GM19324 (cell line): Measurements from ENCODE around the gene TNFRSF19.
"Not testable (repeated sequence)": the region's sequence is repeated elsewhere in the genome, so short reads cannot be mapped to it uniquely, and the experiment has no call there.

ENCODE experiments used
- ATAC-seq: cut with Tn5 transposase; IDR thresholded peaks from one replicate; pipeline ENCODE4 v1.9.1; 2021; ENCODE audit warnings: mild to moderate bottlenecking, moderate library complexity; ENCODE audit not compliant: unreplicated experiment, low FRiP score

TNFRSF19 gene

DNA sequence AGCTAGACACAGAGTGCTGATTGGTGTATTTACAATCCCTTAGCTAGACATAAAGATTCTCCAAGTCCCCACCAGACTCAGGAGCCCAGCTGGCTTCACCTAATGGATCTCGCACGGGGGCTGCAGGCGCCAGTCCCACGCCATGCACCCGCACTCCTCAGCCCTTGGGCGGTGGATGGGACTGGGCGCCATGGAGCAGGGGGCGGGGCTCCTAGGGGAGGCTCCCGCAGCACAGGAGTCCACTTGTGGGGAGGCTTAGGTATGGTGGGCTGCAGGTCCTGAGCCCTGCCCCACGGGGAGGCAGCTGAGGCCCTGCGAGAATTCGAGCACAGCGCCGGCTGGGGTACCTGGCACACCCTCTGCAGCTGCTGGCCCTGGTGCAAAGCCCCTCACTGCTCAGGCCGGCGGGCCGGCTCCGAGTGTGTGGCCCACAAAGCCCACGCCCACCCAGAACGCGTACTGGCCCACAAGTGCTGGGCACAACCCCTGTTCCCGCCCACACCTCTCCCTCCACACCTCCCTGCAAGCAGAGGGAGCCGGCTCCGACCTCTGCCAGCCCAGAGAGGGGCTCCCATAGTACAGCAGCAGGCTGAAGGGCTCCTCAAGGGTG lies 107.6 kb downstream of the TNFRSF19 start:
- not testable (repeated sequence) for ATAC-seq

DNA sequence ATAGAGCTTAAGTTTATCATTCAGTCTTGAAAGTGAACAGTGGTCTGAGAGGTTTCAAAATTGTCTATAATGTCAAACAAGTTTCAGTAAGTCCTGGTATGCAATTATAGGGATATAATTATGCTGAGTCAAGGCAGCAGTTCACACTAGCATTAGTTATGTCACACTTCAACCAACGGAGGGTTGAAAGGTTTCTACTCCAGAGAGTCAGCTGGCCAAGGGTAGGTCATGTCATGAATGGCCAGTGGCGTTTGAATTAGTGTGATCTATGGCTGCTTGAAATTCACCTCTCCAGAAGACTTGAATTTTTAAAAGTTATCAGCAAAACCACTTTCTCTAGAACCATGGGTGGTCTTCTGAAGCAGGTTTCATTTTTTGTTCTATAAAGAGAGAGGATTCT lies 108.6 kb downstream of the TNFRSF19 start:
- ATAC-seq = no peak

DNA sequence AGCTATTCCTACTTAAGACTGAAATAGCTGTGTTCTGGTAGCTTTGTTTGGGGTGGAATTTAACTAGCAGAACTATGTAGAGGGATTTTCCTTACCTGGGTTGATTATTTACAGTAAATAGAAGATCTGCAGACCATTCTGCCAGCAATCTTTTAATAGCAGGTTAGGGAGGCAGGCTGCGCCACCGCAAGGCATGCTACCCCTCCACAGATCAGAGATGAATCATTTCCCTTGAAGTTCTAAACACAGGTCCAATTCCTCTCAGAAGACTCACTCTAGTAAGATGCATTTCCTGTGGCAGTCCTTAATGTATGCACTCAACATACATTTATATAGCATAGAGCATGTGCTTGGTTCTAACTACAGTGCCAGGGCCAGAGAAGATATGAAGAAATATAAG lies 109.0 kb downstream of the TNFRSF19 start:
- ATAC-seq = no peak

DNA sequence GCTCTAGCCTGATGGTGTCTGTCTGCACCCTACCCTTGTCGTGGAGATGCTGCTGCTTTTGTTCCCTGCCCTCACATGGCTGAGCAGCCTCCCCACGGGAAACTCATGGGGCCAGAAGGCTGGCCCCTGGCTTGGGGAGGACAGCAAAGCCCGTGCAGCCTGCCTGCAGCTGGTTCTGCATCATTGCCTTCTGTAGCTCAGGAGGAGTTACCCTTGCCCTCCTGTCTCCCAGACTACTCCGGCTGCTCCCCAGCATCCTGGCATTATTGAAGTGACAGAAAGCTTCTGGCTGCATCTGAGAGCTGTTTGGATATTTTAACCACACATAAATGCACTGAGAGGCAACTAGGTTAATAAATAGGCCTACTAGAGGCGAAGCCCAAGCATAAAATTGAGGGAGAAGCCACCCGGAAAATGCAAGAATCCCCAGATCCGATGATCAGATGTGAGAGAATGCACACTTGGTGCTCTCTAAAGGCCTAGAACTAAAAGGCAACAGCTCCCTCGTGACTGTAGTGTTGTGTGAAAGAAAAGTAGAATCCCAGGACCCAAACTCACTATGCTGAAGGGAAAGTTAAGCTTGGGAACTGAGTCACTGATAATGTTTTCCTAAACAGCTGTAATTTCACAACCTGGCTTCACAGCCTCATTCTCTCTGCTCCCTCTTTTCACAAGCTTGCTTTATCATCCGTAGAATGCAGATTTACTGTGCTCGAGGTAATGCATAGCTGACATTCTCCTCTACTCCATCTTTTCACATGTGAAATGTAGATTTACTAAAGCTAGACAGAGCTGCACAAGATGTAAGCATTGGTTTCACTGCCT lies 110.8 kb downstream of the TNFRSF19 start:
- no peak for ATAC-seq

DNA sequence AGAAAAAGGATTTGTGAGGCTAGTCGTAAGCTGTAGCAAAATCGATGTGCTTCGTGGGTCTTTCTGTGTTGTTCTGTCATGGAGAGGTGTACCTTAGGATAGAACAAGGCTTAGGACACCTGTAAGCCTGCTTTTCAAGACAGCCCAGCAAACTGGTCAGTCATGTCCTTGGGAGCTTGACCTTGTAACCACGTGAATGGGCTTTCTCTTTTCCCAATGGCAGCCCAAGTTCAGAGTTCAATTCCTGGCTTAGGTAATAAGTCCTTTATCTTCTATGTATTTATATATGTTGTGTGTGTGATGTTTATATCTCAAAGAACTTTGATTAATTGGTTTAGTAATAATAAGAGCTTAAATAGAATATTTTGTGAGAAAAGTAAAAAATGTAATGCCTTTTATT lies 112.9 kb downstream of the TNFRSF19 start:
- no peak for ATAC-seq

DNA sequence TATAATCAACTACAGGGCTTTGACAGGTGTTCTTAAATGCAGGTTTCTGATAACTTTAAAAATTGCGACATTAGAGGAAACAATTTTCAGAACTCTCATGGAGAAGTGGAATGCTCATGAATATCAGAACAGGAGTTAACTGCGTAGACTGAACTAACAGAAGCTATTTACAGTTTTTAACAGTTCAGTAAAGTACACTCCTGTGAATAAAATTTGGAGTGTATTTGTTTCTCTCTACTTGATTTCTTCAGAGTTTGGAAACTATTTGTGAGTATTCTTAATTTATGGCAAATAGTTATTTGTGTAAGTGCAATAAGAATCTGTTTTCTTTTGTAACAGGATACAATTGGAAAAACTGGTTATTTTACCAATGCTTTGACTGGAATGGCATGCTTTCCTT lies 114.4 kb downstream of the TNFRSF19 start:
- no peak for ATAC-seq

DNA sequence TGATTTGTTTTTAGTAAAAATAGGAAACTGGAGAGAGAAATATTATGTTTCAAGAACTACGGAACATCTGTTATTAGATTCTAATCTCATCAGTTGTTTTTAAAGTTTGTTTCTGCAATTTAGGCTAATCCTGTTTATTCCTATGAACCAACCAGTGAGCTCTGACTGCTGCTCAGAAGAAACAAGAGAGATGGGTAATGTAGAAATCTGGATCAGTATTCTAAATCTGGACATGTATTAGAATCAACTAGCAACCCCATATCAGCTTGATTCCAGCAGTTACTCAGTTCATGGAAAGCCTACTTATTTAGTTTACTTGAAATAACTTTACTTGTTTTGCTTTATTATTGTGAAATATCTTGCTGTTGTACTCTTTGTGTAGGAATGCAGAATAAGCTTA lies 115.2 kb downstream of the TNFRSF19 start:
- no peak for ATAC-seq

DNA sequence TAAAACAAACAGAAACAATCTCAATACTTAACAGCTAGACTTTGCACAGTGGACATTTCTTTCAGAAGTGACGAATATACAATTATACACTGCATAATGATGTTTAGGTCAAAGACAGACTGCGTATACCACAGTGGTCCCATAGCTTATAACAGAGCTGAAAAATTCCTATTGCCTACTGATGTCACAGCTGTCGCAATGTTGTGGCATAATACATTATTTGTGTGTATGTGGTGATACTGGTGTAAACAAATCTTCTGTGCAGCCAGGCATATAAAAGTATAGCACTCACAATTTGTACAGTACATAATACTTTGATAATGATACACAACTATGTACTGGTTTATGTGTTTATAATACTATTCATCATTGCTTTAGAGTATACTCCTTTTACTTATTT lies 116.7 kb downstream of the TNFRSF19 start:
- ATAC-seq = no peak

DNA sequence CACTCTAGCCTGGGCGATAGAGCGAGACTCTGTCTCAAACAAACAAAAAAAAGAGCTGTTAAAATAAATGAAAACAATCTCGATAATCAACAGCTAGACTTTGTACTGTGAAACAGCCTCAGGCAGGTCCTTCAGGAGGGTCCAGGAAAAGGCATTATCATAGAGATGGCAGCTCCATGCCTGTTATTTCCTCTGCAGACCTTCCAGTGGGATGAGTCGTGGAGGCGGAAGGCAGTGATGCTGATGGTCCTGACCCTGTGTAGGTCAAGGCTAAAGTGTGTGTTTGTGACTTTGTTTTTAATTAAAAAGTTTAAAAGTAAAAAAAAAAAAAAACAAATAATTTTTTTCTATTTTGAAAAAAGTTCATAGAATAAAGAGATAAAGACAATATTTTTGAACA lies 117.4 kb downstream of the TNFRSF19 start:
- ATAC-seq = no peak

DNA sequence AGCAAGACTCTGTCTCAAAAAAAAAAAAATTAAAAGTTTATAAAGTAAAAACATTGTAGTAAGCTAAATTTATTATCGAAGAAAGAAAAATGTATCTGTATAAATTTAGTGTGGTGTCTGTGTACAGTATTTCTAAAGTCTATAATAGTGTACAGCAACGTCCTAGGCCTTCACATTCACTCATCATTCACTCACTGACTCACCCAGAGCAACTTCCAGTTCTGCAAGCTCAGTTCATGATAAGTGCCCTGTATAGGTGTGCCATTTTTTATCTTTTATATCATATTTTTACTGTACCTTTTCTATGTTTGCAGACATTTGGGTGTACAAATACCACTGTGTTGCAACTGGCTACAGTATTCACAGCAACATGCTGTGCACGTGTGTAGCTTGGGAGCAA lies 118.1 kb downstream of the TNFRSF19 start:
- ATAC-seq = no peak

DNA sequence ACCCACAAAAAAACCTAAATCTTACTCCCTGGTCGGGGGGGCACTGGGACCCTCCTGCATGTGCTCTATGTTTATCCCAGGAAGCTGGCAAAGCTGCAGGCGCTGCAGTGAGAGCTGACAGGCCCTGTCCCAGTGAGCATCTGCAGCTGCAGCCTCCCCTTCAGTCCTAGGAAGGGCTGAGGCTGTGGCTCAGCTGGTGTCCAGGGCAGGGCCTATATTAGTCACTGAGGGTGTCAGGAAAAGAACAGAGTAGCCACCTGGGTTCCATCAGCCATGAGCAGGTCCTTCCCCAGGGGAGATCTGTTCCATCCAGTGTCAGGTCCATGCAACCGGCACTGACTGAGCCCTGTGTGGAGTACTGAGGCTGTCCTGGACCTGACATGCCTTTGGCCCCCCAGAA lies 120.5 kb downstream of the TNFRSF19 start:
- no peak for ATAC-seq

DNA sequence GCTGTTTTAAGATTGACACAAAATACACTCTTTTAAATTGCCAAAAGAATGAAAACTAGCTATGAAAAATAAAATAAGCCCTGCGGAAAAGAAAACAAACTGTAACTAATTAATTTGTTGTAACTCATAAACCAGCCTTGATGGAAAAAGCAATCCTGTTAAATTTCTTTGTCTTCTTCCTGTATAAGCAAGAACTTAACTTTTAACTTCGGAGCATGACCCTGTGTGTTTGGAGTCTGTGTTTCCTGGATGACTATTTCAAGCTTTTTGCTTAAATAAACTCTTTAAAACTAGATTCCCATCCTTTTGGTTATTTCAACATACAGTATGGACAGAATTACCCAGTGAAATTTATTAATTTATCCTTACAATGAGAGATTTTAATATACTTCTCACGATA lies 122.6 kb downstream of the TNFRSF19 start:
- ATAC-seq = no peak

DNA sequence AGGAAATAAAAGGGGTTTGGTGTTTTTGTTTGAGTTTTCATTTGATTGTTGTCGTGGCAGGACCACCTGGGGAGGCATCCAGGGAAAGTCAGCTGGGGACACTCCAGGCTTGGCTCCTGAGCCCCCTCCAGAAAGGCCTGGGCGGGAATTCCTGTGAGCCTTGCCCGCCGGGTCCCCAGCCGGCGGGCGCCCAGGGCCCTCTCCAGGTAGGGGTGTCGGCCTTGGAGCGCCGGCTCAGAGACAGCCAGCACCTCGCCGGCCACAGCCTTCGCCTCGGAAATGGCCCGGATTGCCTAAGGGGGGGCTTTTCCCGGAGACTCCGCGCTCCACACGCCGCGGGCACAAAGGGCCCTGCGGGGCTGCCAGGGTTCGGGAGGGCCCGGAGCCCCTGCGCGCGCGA lies 125.0 kb downstream of the TNFRSF19 start:
- no peak for ATAC-seq

DNA sequence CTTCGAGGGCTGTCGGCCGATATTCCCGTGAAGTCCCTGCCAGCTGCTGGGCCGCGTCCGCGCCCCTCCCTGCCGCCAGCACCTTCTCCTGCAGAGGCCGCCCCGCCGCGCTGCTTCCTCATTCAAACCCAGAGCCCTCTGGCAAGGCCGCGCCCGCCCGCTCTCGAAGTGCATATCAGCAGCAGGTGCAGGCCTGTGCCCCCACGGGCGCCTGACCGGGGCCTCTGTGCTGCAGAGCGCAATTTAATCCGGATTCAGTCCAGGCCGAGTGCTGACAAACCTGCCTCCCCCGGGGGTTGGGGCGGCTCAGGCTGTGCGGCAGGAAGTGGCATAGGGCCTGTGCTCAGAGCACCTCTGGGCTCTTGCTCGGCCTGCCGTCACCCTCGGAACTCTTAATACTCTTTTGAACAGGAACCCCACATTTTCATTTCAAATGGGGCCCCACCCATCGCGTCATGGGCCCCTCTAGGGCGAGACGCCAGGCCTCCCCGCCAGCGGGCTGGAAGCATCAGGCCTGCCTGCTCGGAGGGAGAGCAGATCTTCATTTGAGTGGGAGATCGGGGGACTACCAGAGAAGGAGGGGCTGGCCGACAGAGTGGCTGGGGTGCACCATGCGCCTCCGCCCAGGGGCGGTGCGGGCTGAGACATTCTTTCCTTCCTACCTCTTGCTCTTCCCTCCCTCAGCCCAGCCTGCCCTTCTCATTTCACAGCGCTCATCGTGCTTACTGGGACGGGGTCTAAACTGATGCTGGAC lies 125.7 kb downstream of the TNFRSF19 start:
- peak; percentile 92 for ATAC-seq

DNA sequence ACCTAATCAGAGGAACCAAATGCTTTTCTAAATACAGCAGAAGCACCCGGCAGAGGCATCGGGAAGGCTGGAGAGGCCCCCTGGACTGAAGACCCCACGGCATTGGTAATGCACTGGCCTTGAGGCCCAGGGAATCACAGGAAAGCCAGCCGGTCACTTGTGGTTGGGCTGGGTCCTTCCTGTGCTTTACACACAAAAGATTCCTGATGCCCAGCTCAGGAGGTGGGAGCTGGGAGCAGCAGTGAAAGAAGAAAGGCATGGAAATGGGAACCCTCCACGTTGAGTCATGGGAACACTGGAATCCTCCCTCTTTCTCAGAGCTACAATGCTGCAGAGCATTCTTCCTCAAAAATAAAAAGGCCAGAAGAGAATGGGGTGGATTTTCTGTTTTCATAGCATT lies 126.4 kb downstream of the TNFRSF19 start:
- no peak for ATAC-seq

DNA sequence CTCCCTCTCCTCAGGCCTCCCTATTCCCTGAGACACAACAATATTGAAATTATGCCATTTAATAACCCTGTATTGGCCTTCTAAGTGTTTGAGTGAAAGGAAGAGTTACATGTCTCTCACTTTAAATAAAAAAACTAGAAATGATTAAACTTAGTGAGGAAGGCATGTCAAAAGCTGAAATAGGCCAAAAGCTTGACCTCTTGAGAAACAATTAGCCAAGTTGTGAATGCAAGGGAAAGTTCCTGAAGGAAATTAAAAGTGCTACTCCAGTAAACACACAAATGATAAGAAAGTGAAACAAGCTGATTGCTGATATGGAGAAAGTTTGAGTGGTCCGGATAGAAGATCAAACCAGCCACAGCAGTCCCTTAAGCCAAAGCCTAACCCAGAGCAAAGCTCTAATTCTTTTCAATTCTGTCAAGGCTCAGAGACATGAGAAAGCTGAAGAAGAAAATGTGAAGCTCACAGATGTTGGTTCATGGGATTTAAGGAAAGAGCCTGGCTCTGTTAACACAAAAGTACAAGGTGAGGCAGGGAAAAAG lies 127.6 kb downstream of the TNFRSF19 start:
- ATAC-seq = no peak

DNA sequence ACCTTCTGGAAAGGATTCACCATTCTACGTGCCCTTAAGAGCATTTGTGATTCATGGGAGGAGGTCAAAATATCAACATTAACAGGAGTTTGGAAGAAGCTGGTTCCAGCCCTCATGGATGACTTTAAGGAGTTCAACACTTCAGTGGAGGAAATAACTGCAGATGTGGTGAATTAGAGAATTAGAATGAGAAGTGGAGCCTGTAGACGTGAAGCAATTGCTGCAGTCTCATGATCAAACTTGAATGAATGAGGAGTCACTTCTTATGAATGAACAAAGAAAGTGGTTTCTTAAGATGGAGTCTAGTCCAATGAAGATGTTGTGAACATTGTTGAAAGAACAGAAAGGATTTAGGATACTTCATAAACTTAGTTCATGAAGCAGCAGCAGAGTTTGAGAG lies 129.1 kb downstream of the TNFRSF19 start:
- no peak for ATAC-seq

DNA sequence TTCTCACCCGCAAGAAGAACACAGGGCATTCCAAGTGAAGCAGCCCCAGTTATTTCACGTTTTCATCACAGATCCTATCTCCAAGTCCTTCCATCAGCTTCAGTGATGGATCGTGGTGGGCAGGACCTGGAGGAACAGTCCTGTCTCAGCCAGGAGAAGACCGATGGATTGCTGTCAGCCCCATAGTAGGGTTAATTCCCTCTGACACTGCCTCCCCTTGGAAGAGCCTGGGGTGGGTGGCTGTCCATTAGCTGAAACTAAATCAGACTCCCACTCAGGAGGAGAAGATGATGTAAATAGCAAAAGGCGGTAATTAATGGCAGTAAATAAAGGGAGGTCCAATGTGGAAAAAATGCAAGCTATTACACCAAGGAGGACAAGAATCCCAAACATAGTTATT lies 131.0 kb downstream of the TNFRSF19 start:
- no peak for ATAC-seq

DNA sequence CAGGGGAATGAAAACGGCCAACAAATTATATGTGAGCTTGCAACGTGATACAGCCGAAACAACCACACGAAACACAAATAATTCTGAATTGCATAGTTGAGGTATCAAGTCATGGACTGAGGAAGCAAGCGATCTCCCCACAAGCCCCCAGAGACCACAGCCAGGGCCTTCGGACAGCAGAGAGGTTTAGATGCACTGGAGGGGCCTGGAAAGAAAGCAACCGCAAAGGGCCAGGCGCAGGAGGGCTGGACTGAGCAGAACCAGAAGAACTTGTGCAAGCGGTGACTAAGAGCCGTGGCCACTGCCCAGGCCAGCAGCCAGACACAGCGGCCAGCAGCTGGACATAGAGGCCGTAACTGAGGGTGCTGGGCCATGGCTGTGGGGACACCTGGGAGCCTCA lies 131.4 kb downstream of the TNFRSF19 start:
- ATAC-seq = no peak

DNA sequence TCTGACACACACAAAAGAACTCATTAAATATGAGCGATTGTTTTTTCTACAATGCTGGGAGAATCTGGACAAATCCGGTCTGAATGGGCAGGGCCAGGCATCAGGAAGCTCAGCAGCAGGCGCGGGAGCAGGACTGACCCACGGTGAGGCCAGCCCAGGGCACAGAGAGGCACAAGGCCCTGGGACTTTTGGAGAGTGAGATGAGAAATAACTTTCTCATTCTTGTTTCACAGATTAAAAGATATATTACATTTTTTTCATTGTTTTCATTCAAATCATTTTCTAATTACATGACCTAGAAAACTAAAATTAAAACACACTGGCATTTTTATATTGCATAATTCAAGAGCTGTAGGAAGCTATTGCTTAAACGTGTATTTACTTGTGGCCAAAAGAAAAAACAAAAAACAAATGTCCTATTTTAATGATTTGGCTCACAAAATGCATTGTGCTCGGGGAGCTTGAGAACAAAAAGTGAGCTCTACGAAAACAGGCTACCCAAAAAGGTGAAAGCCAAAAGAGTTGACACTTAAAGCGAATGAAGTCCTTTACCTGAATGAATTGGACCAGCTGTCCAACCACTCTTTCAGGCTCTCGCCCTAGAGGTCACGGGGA lies 133.1 kb downstream of the TNFRSF19 start:
- ATAC-seq = no peak

DNA sequence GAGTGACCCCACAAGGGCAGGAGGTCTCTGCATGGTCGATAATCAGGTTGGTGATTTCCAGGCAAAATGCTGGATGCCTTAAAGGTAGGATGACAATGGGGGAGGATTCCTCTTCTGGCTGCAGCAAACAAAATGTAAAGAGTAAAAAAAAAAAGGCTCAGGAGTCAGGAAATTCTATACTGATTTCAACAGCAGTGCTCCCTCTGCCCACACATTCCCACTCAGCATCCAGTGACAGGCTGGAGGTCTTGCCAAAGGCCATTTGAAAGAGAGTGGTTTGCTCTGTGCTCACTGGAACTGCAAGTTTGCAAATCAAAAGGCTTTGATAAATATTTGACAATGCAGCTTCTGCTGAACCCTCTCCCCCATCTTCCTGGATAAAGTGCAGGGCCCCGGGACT lies 135.4 kb downstream of the TNFRSF19 start:
- ATAC-seq = no peak
